ENCODE measurements around the gene ECE2.

ECE2 gene

GRCh38 chr3:184298759-184299487, 23.1 kb downstream of the ECE2 start, which contains the start of gene PSMD2:
TSS of gene PSMD2 (plus strand) at chr3:184299241. CDS start at chr3:184299267, 26 bp downstream.
- no peak for TF ChIP-seq CTCF (IDR thresholded peaks at IDR 0.05; ENCODE audit: insufficient read depth, low read length, poor library complexity, severe bottlenecking)
- peak; percentile 97 for DNase-seq (ENCODE audit: extremely low read depth, insufficient read length)
- peak within 1 kb of the TSS; percentile 94 for H3K4me3 ChIP-seq (replicated peaks; ENCODE audit: low read depth, low read length)
- H3K36me3 ChIP-seq (ENCODE audit: control insufficient read depth, insufficient read depth, low read length) = peaks cover 15% of the 10 kb centered on the region
- H3K27me3 ChIP-seq (replicated peaks; ENCODE audit: control insufficient read depth, insufficient read depth, low read length) = no peaks in the 10 kb centered on the region

GRCh38 chr3:184299488-184300377, 23.9 kb downstream of the ECE2 start:
- peaks cover 18% of the 10 kb centered on the region for H3K36me3 ChIP-seq (ENCODE audit: control insufficient read depth, insufficient read depth, low read length)

GRCh38 chr3:184300378-184300720, 24.5 kb downstream of the ECE2 start:
- Histone ChIP-seq H3K36me3 (ENCODE audit: control insufficient read depth, insufficient read depth, low read length) (peaks cover 18% of the 10 kb centered on the region), H3K4me3 (replicated peaks; ENCODE audit: low read depth, low read length) (peak overlapping the region; percentile 94), H3K27me3 (replicated peaks; ENCODE audit: control insufficient read depth, insufficient read depth, low read length) (no peaks in the 10 kb centered on the region)
- TF ChIP-seq CTCF (IDR thresholded peaks at IDR 0.05; ENCODE audit: insufficient read depth, low read length, poor library complexity, severe bottlenecking) = no peak
- DNase-seq (ENCODE audit: extremely low read depth, insufficient read length) = no peak

More at GRCh38 chr3:184299488-184300377, 23.9 kb downstream of the ECE2 start:
- H3K27me3 ChIP-seq (replicated peaks; ENCODE audit: control insufficient read depth, insufficient read depth, low read length) = no peaks in the 10 kb centered on the region
- no peak for DNase-seq (ENCODE audit: extremely low read depth, insufficient read length)
- H3K4me3 ChIP-seq (replicated peaks; ENCODE audit: low read depth, low read length) = peak overlapping the region; percentile 94
- no peak for TF ChIP-seq CTCF (IDR thresholded peaks at IDR 0.05; ENCODE audit: insufficient read depth, low read length, poor library complexity, severe bottlenecking)

GRCh38 chr3:184305577-184305976, 29.8 kb downstream of the ECE2 start:
- H3K27me3 ChIP-seq (replicated peaks; ENCODE audit: control insufficient read depth, insufficient read depth, low read length) = no peaks in the 10 kb centered on the region
- H3K4me3 ChIP-seq (replicated peaks; ENCODE audit: low read depth, low read length) = no peak overlapping the region
- H3K36me3 ChIP-seq (ENCODE audit: control insufficient read depth, insufficient read depth, low read length) = peaks cover 29% of the 10 kb centered on the region
- TF ChIP-seq CTCF (IDR thresholded peaks at IDR 0.05; ENCODE audit: insufficient read depth, low read length, poor library complexity, severe bottlenecking) = peak; percentile 39
- no peak for DNase-seq (ENCODE audit: extremely low read depth, insufficient read length)

GRCh38 chr3:184306341-184306972, 30.6 kb downstream of the ECE2 start:
- Histone ChIP-seq H3K36me3 (ENCODE audit: control insufficient read depth, insufficient read depth, low read length) (peaks cover 27% of the 10 kb centered on the region), H3K4me3 (replicated peaks; ENCODE audit: low read depth, low read length) (no peak overlapping the region), H3K27me3 (replicated peaks; ENCODE audit: control insufficient read depth, insufficient read depth, low read length) (no peaks in the 10 kb centered on the region)
- TF ChIP-seq CTCF (IDR thresholded peaks at IDR 0.05; ENCODE audit: insufficient read depth, low read length, poor library complexity, severe bottlenecking) = no peak
- DNase-seq (ENCODE audit: extremely low read depth, insufficient read length) = no peak

All from GM06990 (cell line).